Suprapubic skin (tissue), 4 donors: ENCODE data around the gene AGAP3. TPM values are rescaled to one million over a fixed set of nuclear protein-coding genes. Genes with fewer than 3 reads are reported as not detected.
"Not testable (repeated sequence)": the region's sequence is repeated elsewhere in the genome, so short reads cannot be mapped to it uniquely, and the experiment has no call there.

Experiments
- DNase-seq, 2 donors: peaks; one replicate each; pipeline ENCODE4 v3.0.0-alpha.2; 2019; ENCODE audit warnings: low spot score in 2 of 2
- H3K27ac ChIP-seq: fragments of 200-600 bp; sonication (generic); one replicate; pipeline ENCODE4 v1.5.1; 2019
- H3K27me3 ChIP-seq: fragments of 200-600 bp; sonication (generic); one replicate; pipeline ENCODE4 v1.5.1; 2019
- H3K36me3 ChIP-seq: fragments of 200-600 bp; sonication (generic); one replicate; pipeline ENCODE4 v1.5.1; 2019
- H3K4me1 ChIP-seq: fragments of 200-600 bp; sonication (generic); one replicate; pipeline ENCODE4 v1.5.1; 2019
- H3K4me3 ChIP-seq: fragments of 200-600 bp; sonication (generic); one replicate; pipeline ENCODE4 v1.5.1; 2019; ENCODE audit warnings: mild to moderate bottlenecking
- H3K9me3 ChIP-seq: fragments of 200-600 bp; sonication (generic); one replicate; pipeline ENCODE4 v1.5.1; 2019
- CTCF ChIP-seq, 2 donors: fragments of 200-600 bp in 1 of 2; fragments of 450-650 bp in 1 of 2; sonication (generic) in 1 of 2; IDR thresholded peaks; one replicate each; pipeline ENCODE4 v1.5.1; 2016 to 2019; ENCODE audit warnings: antibody characterized with exemption in 2 of 2, mild to moderate bottlenecking in 1 of 2, moderate library complexity in 1 of 2
- EP300 ChIP-seq: sonication (generic); formaldehyde crosslinking; IDR thresholded peaks from one replicate; pipeline ENCODE4 v1.6.1; 2017; ENCODE audit warnings: antibody characterized with exemption
- POLR2A ChIP-seq, 2 donors: fragments of 450-650 bp; IDR thresholded peaks; one replicate each; pipeline ENCODE4 v1.6.1; 2017; ENCODE audit warnings: antibody characterized with exemption in 2 of 2, mild to moderate bottlenecking in 2 of 2, moderate library complexity in 2 of 2
- POLR2AphosphoS5 ChIP-seq, 3 donors: sonication (generic); formaldehyde crosslinking; IDR thresholded peaks; one replicate each; pipeline ENCODE4 v1.6.1; 2017; ENCODE audit warnings: antibody characterized with exemption in 3 of 3
- WGBS: methylation state at CpG from one replicate; pipeline ENCODE4 v1.1.5; 2018; 5-methylcytosine and 5-hydroxymethylcytosine counted together
- total RNA-seq, 4 donors: library from RNA; depleted of rRNA; stranded (reverse); fragments of >200 nt; gene quantifications; one replicate each; pipeline ENCODE4 v1.1.0, GENCODE V29; 2016

The AGAP3 gene
- 100 to 1,000 TPM; 126 to 162 (median 134) TPM for total RNA-seq

DNA sequence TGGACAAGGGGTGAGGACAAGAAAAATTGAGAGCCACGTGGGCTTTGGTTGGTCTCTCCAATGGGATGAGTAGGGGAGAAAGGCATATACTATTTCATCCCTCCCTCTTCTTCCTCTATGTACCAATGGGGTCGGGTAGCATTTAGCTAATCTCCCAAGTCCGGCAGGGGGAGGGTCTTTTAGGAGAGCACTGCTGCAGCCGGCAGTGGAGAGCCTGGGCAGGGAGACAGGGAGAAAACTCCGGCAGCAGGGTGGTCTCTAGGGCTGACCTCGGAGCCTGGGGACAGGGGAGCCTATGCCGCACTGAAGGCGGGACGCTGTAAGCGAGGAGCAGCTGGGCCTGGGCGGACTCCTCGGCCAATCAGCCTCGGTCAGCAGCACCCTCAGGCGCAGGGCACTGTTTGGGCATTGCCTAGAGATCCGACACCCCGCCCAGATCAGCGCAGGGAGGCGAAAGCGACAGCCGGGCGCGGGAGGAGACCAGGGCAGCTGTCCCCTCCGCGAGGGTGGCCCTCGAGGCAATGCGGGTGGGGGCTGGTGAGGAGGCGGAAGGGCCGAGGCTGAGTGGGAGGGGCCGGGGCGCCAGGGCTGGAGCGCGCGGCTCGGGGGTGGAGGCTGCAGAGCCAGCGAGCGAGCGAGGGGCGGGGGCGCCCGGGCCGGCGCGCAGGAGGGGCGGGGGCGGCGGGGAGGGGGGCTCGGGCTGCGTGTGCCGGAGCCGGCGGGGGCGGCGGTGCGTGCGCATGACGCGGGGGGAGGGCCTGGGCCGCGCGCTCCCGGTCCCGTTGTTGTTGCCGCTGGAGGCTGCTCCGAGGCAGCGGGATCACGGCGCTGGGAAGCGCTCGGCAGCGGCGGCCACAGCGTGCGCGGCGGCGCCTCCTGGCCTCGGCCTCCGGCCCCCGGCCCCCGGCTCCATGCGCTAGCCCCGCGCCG, at the start of gene AGAP3:
TSS of gene AGAP3 (plus strand) at position 785 of the 930 bp plus-strand sequence. CDS start 267 bp downstream, outside the sequence.
- no peak for TF ChIP-seq EP300
- peak in 1 of 2 donors; percentile 20 for TF ChIP-seq POLR2A (IDR thresholded peaks at IDR 0.05)
- H3K27ac ChIP-seq, result peak within 1 kb of the TSS; percentile 88
- no peaks in the 10 kb centered on the region for H3K36me3 ChIP-seq
- DNase-seq, result peak; percentile 93 to 94
- peak within 1 kb of the TSS; percentile 62 for H3K4me3 ChIP-seq
- no peaks in the 10 kb centered on the region for H3K27me3 ChIP-seq
- no peaks in the 10 kb centered on the region for H3K9me3 ChIP-seq
- 2% methylated on average over 8 of the region's 84 CpGs for WGBS
- peaks cover 78% of the 10 kb centered on the region for H3K4me1 ChIP-seq

DNA sequence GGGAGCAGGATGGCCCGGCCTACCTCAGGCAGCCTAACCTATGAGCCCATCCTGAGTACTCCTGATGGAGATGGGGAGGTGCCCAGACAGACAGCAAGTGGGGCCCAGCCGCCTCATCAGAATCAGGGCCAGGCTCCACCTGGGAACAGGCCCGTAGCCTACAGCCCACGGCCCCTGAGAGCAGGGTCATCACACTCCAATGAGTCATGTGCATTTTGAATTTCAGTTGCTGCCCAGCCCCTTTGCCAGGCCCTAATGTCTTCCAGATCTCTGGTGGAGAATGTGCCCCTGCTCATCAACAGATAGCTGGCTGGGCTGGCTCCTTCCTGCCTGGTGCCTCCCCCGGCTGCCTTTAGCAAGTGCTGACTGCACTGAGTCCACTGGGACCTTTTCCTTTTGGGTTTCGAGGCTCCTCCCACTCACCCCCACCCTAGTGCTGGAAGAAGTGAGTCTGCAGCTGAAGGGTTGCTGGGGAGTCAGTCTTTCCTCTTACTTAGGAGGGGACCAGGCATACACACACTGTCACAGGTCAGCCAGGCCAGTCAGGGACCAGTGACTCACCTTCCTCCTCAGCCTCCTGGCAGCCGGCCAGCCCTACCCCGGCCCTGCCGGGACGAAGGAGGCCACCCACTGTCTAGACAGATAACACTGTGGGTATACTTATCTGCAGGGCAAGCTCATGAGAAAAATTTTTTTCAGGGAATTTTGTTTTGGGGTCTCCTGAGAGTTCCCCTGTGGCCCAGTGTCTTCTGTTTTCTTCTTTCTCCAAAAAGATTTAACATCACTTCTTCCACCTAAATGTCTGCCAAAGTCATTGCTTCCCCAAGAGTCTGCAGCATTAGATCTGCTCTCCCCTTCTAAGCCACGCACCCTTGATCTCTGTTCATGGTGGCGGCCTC, 47.1 kb upstream of the AGAP3 start:
- H3K27ac ChIP-seq, result peak overlapping the region; percentile 41

DNA sequence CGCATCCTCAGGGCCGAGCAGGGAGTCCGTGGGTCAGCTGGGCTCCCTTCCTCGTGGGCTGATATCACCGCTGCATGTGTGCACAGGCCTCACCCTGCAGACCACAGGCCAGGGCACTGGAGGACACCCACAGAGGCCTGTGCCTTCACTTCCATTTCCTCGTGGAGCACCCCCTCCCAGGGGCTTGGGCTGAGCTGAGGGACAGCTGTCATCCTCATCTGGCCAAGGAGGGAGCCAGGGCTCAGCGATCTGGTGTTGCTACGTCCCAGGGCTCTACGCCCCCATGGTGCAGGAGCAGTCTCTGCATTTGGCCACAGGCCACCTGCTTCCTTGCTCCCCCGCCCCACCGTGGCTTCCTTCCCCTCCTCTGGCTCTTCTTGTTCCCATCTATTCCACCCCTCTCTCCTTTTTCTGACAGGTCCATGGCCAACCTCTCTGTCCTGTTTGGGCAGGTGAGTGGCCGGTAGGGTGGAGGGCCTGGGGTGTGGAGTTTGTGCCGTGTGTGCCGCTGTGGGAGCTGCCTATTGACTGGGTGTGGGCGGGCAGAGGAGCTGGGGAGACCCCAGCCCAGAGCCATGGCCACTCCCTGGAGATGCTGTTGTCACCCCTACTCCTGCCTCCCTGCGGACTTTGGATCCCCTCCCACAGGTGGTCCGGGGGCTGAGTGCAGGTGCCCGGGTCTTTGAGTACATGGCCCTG, 46.3 kb upstream of the AGAP3 start:
- no peak for TF ChIP-seq CTCF (IDR thresholded peaks at IDR 0.05)
- TF ChIP-seq EP300, result no peak
- no peak for TF ChIP-seq POLR2A (IDR thresholded peaks at IDR 0.05)
- no peak for TF ChIP-seq POLR2AphosphoS5 (IDR thresholded peaks at IDR 0.05)
- Histone ChIP-seq H3K4me1 (peaks cover 18% of the 10 kb centered on the region), H3K36me3 (peaks cover 64% of the 10 kb centered on the region), H3K4me3 (no peak overlapping the region), H3K9me3 (no peaks in the 10 kb centered on the region), H3K27me3 (no peaks in the 10 kb centered on the region), H3K27ac (no peak overlapping the region)
- WGBS, result 76% methylated on average over 15 of the region's 18 CpGs
- no peak for DNase-seq

More for the DNA sequence above, 47.1 kb upstream of the AGAP3 start:
- peaks cover 18% of the 10 kb centered on the region for H3K4me1 ChIP-seq
- no peak for TF ChIP-seq CTCF (IDR thresholded peaks at IDR 0.05)
- no peak for TF ChIP-seq POLR2AphosphoS5 (IDR thresholded peaks at IDR 0.05)
- no peak for TF ChIP-seq POLR2A (IDR thresholded peaks at IDR 0.05)
- no peak for TF ChIP-seq EP300
- no peak for DNase-seq
- no peaks in the 10 kb centered on the region for H3K27me3 ChIP-seq
- H3K36me3 ChIP-seq, result peaks cover 64% of the 10 kb centered on the region
- H3K4me3 ChIP-seq, result no peak overlapping the region
- 31% methylated on average over 6 of the region's 12 CpGs for WGBS
- no peaks in the 10 kb centered on the region for H3K9me3 ChIP-seq

GRCh38 chr7:151040616-151041375, 45.5 kb upstream of the AGAP3 start:
- no peaks in the 10 kb centered on the region for H3K27me3 ChIP-seq
- no peaks in the 10 kb centered on the region for H3K9me3 ChIP-seq
- DNase-seq, result no peak
- peaks cover 64% of the 10 kb centered on the region for H3K36me3 ChIP-seq
- TF ChIP-seq POLR2AphosphoS5 (IDR thresholded peaks at IDR 0.05) (no peak), CTCF (IDR thresholded peaks at IDR 0.05) (no peak), EP300 (no peak), POLR2A (IDR thresholded peaks at IDR 0.05) (no peak)
- H3K4me3 ChIP-seq, result no peak overlapping the region
- H3K4me1 ChIP-seq, result peaks cover 18% of the 10 kb centered on the region
- no peak overlapping the region for H3K27ac ChIP-seq
- WGBS, result 97% methylated on average over 24 of the region's 30 CpGs

- 85% methylated on average over 10 of the region's 10 CpGs for WGBS
- peaks cover 22% of the 10 kb centered on the region for H3K4me1 ChIP-seq
- H3K9me3 ChIP-seq, DNase-seq, H3K27ac ChIP-seq, H3K4me3 ChIP-seq, H3K27me3 ChIP-seq: not testable (repeated sequence)
- peaks cover 42% of the 10 kb centered on the region for H3K36me3 ChIP-seq
Observed at GRCh38 chr7:151043449-151043848, 42.8 kb upstream of the AGAP3 start.
